Measurements from ENCODE around the gene SLC7A1. TPM values are rescaled to one million over a fixed set of nuclear protein-coding genes. Genes with fewer than 3 reads are reported as not detected.

The SLC7A1 gene
- total and polyA plus RNA-seq, 2 donors (not counting 1 experiment from before 2014, with no cell fraction given): 15.4 to 26.6 TPM

DNA sequence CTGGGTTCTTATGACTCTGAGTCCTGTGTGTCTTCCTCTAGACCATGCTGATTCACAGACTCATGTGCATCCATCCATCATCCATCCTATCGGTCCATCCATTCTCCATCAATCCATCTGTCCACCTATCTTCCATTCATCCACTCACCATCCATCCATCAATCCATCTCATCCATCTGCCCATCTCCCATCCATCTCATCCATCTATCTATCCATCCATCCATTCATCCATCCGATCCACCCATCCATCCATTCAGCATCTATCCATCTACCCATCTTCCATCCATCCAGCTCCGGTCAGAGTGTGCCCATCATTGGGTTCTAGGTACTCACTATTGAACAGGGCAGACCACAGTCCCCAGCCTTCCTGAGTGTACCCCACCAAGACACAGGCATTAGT lies 75.6 kb downstream of the SLC7A1 start:
- no peaks in the 10 kb centered on the region for H3K27me3 ChIP-seq (ENCODE audit: control insufficient read depth, insufficient read depth, low read length)
- H3K9ac ChIP-seq (ENCODE audit: insufficient read depth, low read length): no peak overlapping the region
- DNase-seq (ENCODE audit: low read depth in 2 of 2): no peak
- H4K20me1 ChIP-seq (ENCODE audit: control insufficient read depth, extremely low read depth, insufficient read depth, low read length): no peaks in the 10 kb centered on the region
- no peaks in the 10 kb centered on the region for H3K9me3 ChIP-seq (ENCODE audit: control insufficient read depth, insufficient read depth, low read depth, low read length)
- no peak overlapping the region for H2AFZ ChIP-seq (ENCODE audit: low read length)
- peaks cover 14% of the 10 kb centered on the region for H3K36me3 ChIP-seq (ENCODE audit: control insufficient read depth, insufficient read depth, low read length)
- TF ChIP-seq EZH2 (IDR thresholded peaks at IDR 0.05; ENCODE audit: low read length, missing control alignments) (no peak), CTCF (conservative IDR thresholded peaks at IDR 0.05 in 1 of 2, IDR thresholded peaks at IDR 0.05 in 1 of 2; ENCODE audit: low read depth in 1 of 2, low read length in 2 of 2) (no peak)
- H3K79me2 ChIP-seq (ENCODE audit: control insufficient read depth, insufficient read depth, low read length): no peaks in the 10 kb centered on the region
- H3K4me2 ChIP-seq (ENCODE audit: extremely low read depth, insufficient read depth, low read length): no peak overlapping the region
- no peak overlapping the region for H3K27ac ChIP-seq (ENCODE audit: insufficient read depth, low read length)
- no peak overlapping the region for H3K4me3 ChIP-seq (replicated peaks in 1 of 4; ENCODE audit: control extremely low read depth in 1 of 4, insufficient read depth in 1 of 4, low read depth in 3 of 4, low read length in 4 of 4)
- H3K4me1 ChIP-seq (ENCODE audit: control insufficient read depth, extremely low read depth, insufficient read depth, low read length): peaks cover 6% of the 10 kb centered on the region

GRCh38 chr13:29516880-29517279 lies 78.6 kb downstream of the SLC7A1 start:
- DNase-seq (ENCODE audit: low read depth in 2 of 2): no peak
- Histone ChIP-seq H4K20me1 (ENCODE audit: control insufficient read depth, extremely low read depth, insufficient read depth, low read length) (no peaks in the 10 kb centered on the region), H3K4me3 (replicated peaks in 1 of 4; ENCODE audit: control extremely low read depth in 1 of 4, insufficient read depth in 1 of 4, low read depth in 3 of 4, low read length in 4 of 4) (no peak overlapping the region), H3K79me2 (ENCODE audit: control insufficient read depth, insufficient read depth, low read length) (no peaks in the 10 kb centered on the region), H2AFZ (ENCODE audit: low read length) (no peak overlapping the region), H3K4me1 (ENCODE audit: control insufficient read depth, extremely low read depth, insufficient read depth, low read length) (peaks cover 9% of the 10 kb centered on the region), H3K27me3 (ENCODE audit: control insufficient read depth, insufficient read depth, low read length) (no peaks in the 10 kb centered on the region), H3K4me2 (ENCODE audit: extremely low read depth, insufficient read depth, low read length) (no peak overlapping the region), H3K9me3 (ENCODE audit: control insufficient read depth, insufficient read depth, low read depth, low read length) (no peaks in the 10 kb centered on the region), H3K9ac (ENCODE audit: insufficient read depth, low read length) (no peak overlapping the region), H3K36me3 (ENCODE audit: control insufficient read depth, insufficient read depth, low read length) (peaks cover 19% of the 10 kb centered on the region), H3K27ac (ENCODE audit: insufficient read depth, low read length) (no peak overlapping the region)
- no peak for TF ChIP-seq CTCF (conservative IDR thresholded peaks at IDR 0.05 in 1 of 2, IDR thresholded peaks at IDR 0.05 in 1 of 2; ENCODE audit: low read depth in 1 of 2, low read length in 2 of 2)
- TF ChIP-seq EZH2 (IDR thresholded peaks at IDR 0.05; ENCODE audit: low read length, missing control alignments): no peak

- Histone ChIP-seq H3K4me3 (replicated peaks in 1 of 4; ENCODE audit: control extremely low read depth in 1 of 4, insufficient read depth in 1 of 4, low read depth in 3 of 4, low read length in 4 of 4) (no peak overlapping the region), H2AFZ (ENCODE audit: low read length) (no peak overlapping the region), H3K4me2 (ENCODE audit: extremely low read depth, insufficient read depth, low read length) (no peak overlapping the region), H3K9ac (ENCODE audit: insufficient read depth, low read length) (no peak overlapping the region), H4K20me1 (ENCODE audit: control insufficient read depth, extremely low read depth, insufficient read depth, low read length) (no peaks in the 10 kb centered on the region), H3K27me3 (ENCODE audit: control insufficient read depth, insufficient read depth, low read length) (no peaks in the 10 kb centered on the region), H3K4me1 (ENCODE audit: control insufficient read depth, extremely low read depth, insufficient read depth, low read length) (peaks cover 3% of the 10 kb centered on the region), H3K36me3 (ENCODE audit: control insufficient read depth, insufficient read depth, low read length) (peaks cover 16% of the 10 kb centered on the region), H3K79me2 (ENCODE audit: control insufficient read depth, insufficient read depth, low read length) (no peaks in the 10 kb centered on the region), H3K9me3 (ENCODE audit: control insufficient read depth, insufficient read depth, low read depth, low read length) (no peaks in the 10 kb centered on the region), H3K27ac (ENCODE audit: insufficient read depth, low read length) (no peak overlapping the region)
- DNase-seq (ENCODE audit: low read depth in 2 of 2): no peak
- TF ChIP-seq EZH2 (IDR thresholded peaks at IDR 0.05; ENCODE audit: low read length, missing control alignments) (no peak), CTCF (conservative IDR thresholded peaks at IDR 0.05 in 1 of 2, IDR thresholded peaks at IDR 0.05 in 1 of 2; ENCODE audit: low read depth in 1 of 2, low read length in 2 of 2) (no peak)
These were observed 79.5 kb downstream of the SLC7A1 start for GRCh38 chr13:29516012-29516411.

All from fibroblast of lung (primary cell).